Glutamatergic neuron (in vitro differentiated cells): ENCODE data around the gene MAP3K5. TPM values are rescaled to one million over a fixed set of nuclear protein-coding genes. Genes with fewer than 3 reads are reported as not detected.

Experiments used
- DNase-seq: peaks from one replicate; pipeline ENCODE4 v3.0.0; 2022
- H3K27ac Mint-ChIP-seq: one replicate; pipeline ENCODE4 v1.8.0; 2020; ENCODE audit warnings: mild to moderate bottlenecking, mixed read lengths, inconsistent platforms; ENCODE audit not compliant: unreplicated experiment
- H3K27me3 Mint-ChIP-seq: one replicate; pipeline ENCODE4 v1.8.0; 2020; ENCODE audit warnings: mild to moderate bottlenecking, moderate library complexity, mixed read lengths, inconsistent platforms; ENCODE audit not compliant: unreplicated experiment
- H3K36me3 Mint-ChIP-seq: one replicate; pipeline ENCODE4 v1.8.0; 2020; ENCODE audit warnings: mild to moderate bottlenecking, mixed read lengths, inconsistent platforms; ENCODE audit not compliant: unreplicated experiment
- H3K4me1 Mint-ChIP-seq: one replicate; pipeline ENCODE4 v1.8.0; 2020; ENCODE audit warnings: mild to moderate bottlenecking, low read depth, mixed read lengths, inconsistent platforms; ENCODE audit not compliant: unreplicated experiment
- H3K4me3 Mint-ChIP-seq: one replicate; pipeline ENCODE4 v1.8.0; 2020; ENCODE audit warnings: mild to moderate bottlenecking, mixed read lengths, inconsistent platforms; ENCODE audit not compliant: unreplicated experiment
- H3K9me3 Mint-ChIP-seq: one replicate; pipeline ENCODE4 v1.8.0; 2020; ENCODE audit warnings: mild to moderate bottlenecking, moderate library complexity, mixed read lengths, inconsistent platforms; ENCODE audit not compliant: unreplicated experiment
- total RNA-seq: library from RNA; stranded (reverse); fragmentation: NEBNext Ultra II Directional; extraction: Animal tissue kit (Norgen Biotek cat#: 25700); gene quantifications from one replicate; pipeline ENCODE4 v1.2.1, GENCODE V29; 2021; ENCODE audit not compliant: unreplicated experiment
- TF ChIP-seq, protein P1 (sequence below): fragments of 200-600 bp; sonication (generic); IDR thresholded peaks from one replicate; pipeline ENCODE4 v1.5.0; 2021; ENCODE audit not compliant: partially characterized antibody, unreplicated experiment

The MAP3K5 gene
- total RNA-seq, 1 donor from 2014 or later = 0.66 TPM

DNA sequence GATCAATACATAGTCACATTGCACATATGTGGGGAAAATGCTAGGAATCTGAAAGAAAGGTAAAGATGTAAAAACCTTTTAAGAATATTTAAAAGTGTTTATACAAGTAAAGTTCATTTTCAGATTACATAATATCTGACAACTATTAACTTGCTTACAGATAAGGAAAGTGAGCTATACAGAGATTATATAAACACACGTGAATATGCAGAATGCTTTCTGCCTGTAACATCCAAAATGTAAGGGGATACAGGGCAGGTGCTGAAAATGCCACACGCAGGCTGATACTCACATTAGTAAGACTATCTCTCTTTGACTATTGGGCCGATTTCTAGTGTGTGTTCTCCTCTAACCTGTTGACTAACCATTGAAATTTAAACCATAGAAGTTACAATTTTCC lies 224.1 kb downstream of the MAP3K5 start:
- Mint-ChIP-seq H3K4me3 (no peak overlapping the region), H3K4me1 (no peaks in the 10 kb centered on the region), H3K27ac (no peak overlapping the region), H3K9me3 (peaks cover 5% of the 10 kb centered on the region), H3K27me3 (no peaks in the 10 kb centered on the region), H3K36me3 (peaks cover 5% of the 10 kb centered on the region)
- DNase-seq = no peak
- TF ChIP-seq, protein P1, sequence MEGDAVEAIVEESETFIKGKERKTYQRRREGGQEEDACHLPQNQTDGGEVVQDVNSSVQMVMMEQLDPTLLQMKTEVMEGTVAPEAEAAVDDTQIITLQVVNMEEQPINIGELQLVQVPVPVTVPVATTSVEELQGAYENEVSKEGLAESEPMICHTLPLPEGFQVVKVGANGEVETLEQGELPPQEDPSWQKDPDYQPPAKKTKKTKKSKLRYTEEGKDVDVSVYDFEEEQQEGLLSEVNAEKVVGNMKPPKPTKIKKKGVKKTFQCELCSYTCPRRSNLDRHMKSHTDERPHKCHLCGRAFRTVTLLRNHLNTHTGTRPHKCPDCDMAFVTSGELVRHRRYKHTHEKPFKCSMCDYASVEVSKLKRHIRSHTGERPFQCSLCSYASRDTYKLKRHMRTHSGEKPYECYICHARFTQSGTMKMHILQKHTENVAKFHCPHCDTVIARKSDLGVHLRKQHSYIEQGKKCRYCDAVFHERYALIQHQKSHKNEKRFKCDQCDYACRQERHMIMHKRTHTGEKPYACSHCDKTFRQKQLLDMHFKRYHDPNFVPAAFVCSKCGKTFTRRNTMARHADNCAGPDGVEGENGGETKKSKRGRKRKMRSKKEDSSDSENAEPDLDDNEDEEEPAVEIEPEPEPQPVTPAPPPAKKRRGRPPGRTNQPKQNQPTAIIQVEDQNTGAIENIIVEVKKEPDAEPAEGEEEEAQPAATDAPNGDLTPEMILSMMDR = no peak

DNA sequence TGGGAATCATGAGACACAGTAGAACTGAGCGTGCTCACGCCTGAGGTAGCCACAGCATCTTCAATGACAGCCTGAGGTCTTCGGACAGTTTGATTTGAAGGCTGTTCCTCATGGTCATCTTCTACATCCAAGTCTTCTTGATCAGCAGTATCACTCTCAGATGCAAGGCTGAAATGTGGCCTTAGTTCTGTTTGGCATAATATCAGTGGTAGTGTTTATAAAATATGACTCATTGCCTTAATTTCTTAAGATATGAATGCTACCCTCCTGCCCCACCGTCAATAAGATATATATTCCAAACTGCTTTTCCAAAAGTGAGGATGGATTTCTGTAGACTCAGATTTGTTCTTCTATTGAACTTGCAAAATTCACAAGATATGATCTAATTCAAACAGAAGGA lies 224.6 kb downstream of the MAP3K5 start:
- no peaks in the 10 kb centered on the region for H3K27me3 Mint-ChIP-seq
- peaks cover 5% of the 10 kb centered on the region for H3K9me3 Mint-ChIP-seq
- no peak for DNase-seq
- H3K4me1 Mint-ChIP-seq = no peaks in the 10 kb centered on the region
- no peak overlapping the region for H3K27ac Mint-ChIP-seq
- peaks cover 5% of the 10 kb centered on the region for H3K36me3 Mint-ChIP-seq
- TF ChIP-seq, protein P1 = no peak
- no peak overlapping the region for H3K4me3 Mint-ChIP-seq

GRCh38 chr6:136566851-136567250 lies 225.4 kb downstream of the MAP3K5 start:
- H3K4me3 Mint-ChIP-seq = no peak overlapping the region
- peaks cover 4% of the 10 kb centered on the region for H3K36me3 Mint-ChIP-seq
- peaks cover 3% of the 10 kb centered on the region for H3K9me3 Mint-ChIP-seq
- H3K27ac Mint-ChIP-seq = no peak overlapping the region
- TF ChIP-seq, protein P1 = no peak
- H3K4me1 Mint-ChIP-seq = no peaks in the 10 kb centered on the region
- no peak for DNase-seq
- H3K27me3 Mint-ChIP-seq = no peaks in the 10 kb centered on the region

- H3K27me3 Mint-ChIP-seq = no peaks in the 10 kb centered on the region
- H3K9me3 Mint-ChIP-seq = peaks cover 2% of the 10 kb centered on the region
- TF ChIP-seq, protein P1 = no peak
- no peaks in the 10 kb centered on the region for H3K4me1 Mint-ChIP-seq
- no peak overlapping the region for H3K4me3 Mint-ChIP-seq
- no peak for DNase-seq
- H3K36me3 Mint-ChIP-seq = no peaks in the 10 kb centered on the region
- no peak overlapping the region for H3K27ac Mint-ChIP-seq
Measured at GRCh38 chr6:136566007-136566487, 226.2 kb downstream of the MAP3K5 start.

GRCh38 chr6:136564180-136564579 lies 228.1 kb downstream of the MAP3K5 start:
- no peaks in the 10 kb centered on the region for H3K27me3 Mint-ChIP-seq
- TF ChIP-seq, protein P1 = no peak
- no peak for DNase-seq
- H3K4me3 Mint-ChIP-seq = no peak overlapping the region
- no peaks in the 10 kb centered on the region for H3K36me3 Mint-ChIP-seq
- no peaks in the 10 kb centered on the region for H3K4me1 Mint-ChIP-seq
- no peaks in the 10 kb centered on the region for H3K9me3 Mint-ChIP-seq
- H3K27ac Mint-ChIP-seq = no peak overlapping the region
